HG03135 (cell line): ENCODE measurements around the gene SLC22A2.
"Not testable (repeated sequence)": the region's sequence is repeated elsewhere in the genome, so short reads cannot be mapped to it uniquely, and the experiment has no call there.

Source experiments
- ATAC-seq: cut with Tn5 transposase; IDR thresholded peaks from one replicate; pipeline ENCODE4 v1.9.1; 2021; ENCODE audit warnings: mild to moderate bottlenecking, moderate library complexity; ENCODE audit not compliant: unreplicated experiment

The SLC22A2 gene

GRCh38 chr6:160258346-160259142, at the start of gene SLC22A2:
Gene SLC22A2 (minus strand): TSS chr6:160258821. CDS start chr6:160258757, 64 bp downstream.
- ATAC-seq: no peak

GRCh38 chr6:160305926-160306713, 47.5 kb upstream of the SLC22A2 start:
- ATAC-seq: no peak

- no peak for ATAC-seq
These were observed 45.2 kb upstream of the SLC22A2 start for GRCh38 chr6:160303806-160304205.

GRCh38 chr6:160302431-160303082, 43.9 kb upstream of the SLC22A2 start:
- not testable (repeated sequence) for ATAC-seq

GRCh38 chr6:160301339-160301738, 42.7 kb upstream of the SLC22A2 start:
- ATAC-seq: no peak

GRCh38 chr6:160300076-160300695, 41.6 kb upstream of the SLC22A2 start:
- ATAC-seq: no peak

- no peak for ATAC-seq
These were observed 40.9 kb upstream of the SLC22A2 start for GRCh38 chr6:160299559-160299958.

GRCh38 chr6:160298121-160298520, 39.5 kb upstream of the SLC22A2 start:
- ATAC-seq: no peak

- ATAC-seq: no peak
These were observed 38.7 kb upstream of the SLC22A2 start for GRCh38 chr6:160297310-160297709.

- ATAC-seq: no peak
These were observed 35.2 kb upstream of the SLC22A2 start for GRCh38 chr6:160293844-160294243.

GRCh38 chr6:160285541-160286105, 27.0 kb upstream of the SLC22A2 start:
- no peak for ATAC-seq

- ATAC-seq: no peak
These were observed 26.0 kb upstream of the SLC22A2 start for GRCh38 chr6:160284575-160284974.

GRCh38 chr6:160282444-160282843, 23.8 kb upstream of the SLC22A2 start:
- ATAC-seq: no peak

- ATAC-seq: no peak
These were observed 21.2 kb upstream of the SLC22A2 start for GRCh38 chr6:160279850-160280249.

- ATAC-seq: no peak
These were observed 20.2 kb upstream of the SLC22A2 start for GRCh38 chr6:160278786-160279310.

GRCh38 chr6:160278311-160278710, 19.7 kb upstream of the SLC22A2 start:
- ATAC-seq: no peak

GRCh38 chr6:160277546-160277945, 18.9 kb upstream of the SLC22A2 start:
- no peak for ATAC-seq

GRCh38 chr6:160277144-160277543, 18.5 kb upstream of the SLC22A2 start:
- no peak for ATAC-seq

GRCh38 chr6:160276126-160276525, 17.5 kb upstream of the SLC22A2 start:
- no peak for ATAC-seq

GRCh38 chr6:160275511-160276003, 16.9 kb upstream of the SLC22A2 start:
- ATAC-seq: no peak
